ENCODE data around the gene FGF22.

Gene FGF22

DNA sequence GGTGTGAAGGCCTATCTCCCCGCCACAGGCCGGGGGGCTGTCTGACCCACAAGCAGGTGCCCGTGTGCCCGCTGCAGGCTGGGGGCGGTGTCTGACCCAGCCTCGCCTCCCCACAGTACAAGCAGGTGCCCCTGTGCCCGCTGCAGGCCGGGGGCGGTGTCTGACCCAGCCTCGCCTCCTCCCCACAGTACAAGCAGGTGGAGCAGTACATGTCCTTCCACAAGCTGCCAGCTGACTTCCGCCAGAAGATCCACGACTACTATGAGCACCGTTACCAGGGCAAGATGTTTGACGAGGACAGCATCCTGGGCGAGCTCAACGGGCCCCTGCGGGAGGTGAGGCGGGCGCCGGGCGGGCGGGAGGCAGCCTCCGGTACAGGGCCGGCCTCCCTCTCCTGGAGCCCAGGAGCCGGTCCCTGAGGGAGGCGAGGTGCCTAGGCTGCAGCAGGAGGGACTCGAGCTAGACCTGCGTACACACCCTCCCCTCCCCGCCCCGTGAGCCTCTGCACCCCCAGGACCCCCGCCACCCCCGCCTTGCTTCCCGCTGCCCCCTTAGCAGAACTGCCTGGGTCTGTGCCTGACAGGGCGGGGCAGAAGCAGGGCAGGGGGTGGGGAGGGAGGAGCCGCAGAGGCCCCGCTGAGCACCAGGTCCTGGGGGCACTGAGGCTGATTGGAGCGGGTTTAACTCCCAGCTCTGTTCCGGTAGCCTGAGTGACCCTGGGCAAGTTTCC is 29.4 kb upstream of the FGF22 start:
- no peak overlapping the region for H3K27ac ChIP-seq
- TF ChIP-seq CTCF (IDR thresholded peaks at IDR 0.05) (no peak), ZFX (IDR thresholded peaks at IDR 0.05; ENCODE audit: borderline replicate concordance) (no peak)

GRCh38 chr19:610801-611480 is 28.7 kb upstream of the FGF22 start:
- TF ChIP-seq ZFX (IDR thresholded peaks at IDR 0.05; ENCODE audit: borderline replicate concordance) (no peak), CTCF (IDR thresholded peaks at IDR 0.05) (no peak)

DNA sequence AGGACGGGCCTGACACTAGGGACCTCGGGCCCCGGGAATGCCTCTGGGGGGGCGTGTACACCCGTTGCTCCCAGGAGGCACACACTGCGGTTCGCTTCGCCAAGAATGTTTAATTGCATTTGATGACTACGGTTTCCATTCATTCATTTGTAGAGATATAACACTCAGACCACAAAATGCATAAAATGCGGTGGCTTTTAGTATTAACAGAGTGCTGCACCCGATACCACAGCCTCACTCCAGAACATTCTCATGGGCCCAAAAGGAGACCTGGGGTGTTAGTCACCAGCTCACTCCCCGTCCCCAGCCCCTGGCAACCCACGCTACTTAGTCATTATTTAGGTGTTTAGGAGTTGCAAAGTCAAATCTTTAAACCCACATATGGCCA is 28.2 kb upstream of the FGF22 start:
- H3K27ac ChIP-seq = no peak overlapping the region
- TF ChIP-seq CTCF (IDR thresholded peaks at IDR 0.05) (no peak), ZFX (IDR thresholded peaks at IDR 0.05; ENCODE audit: borderline replicate concordance) (no peak)

More at GRCh38 chr19:610801-611480, 28.7 kb upstream of the FGF22 start:
- no peak overlapping the region for H3K27ac ChIP-seq

GRCh38 chr19:612941-613340 is 26.7 kb upstream of the FGF22 start:
- TF ChIP-seq ZFX (IDR thresholded peaks at IDR 0.05; ENCODE audit: borderline replicate concordance) (no peak), CTCF (IDR thresholded peaks at IDR 0.05) (no peak)
- H3K27ac ChIP-seq = no peak overlapping the region

GRCh38 chr19:613732-614567 is 25.7 kb upstream of the FGF22 start:
- H3K27ac ChIP-seq = no peak overlapping the region
- no peak for TF ChIP-seq ZFX (IDR thresholded peaks at IDR 0.05; ENCODE audit: borderline replicate concordance)
- TF ChIP-seq CTCF (IDR thresholded peaks at IDR 0.05) = no peak

- no peak overlapping the region for H3K27ac ChIP-seq
- TF ChIP-seq ZFX (IDR thresholded peaks at IDR 0.05; ENCODE audit: borderline replicate concordance) (no peak), CTCF (IDR thresholded peaks at IDR 0.05) (no peak)
These were observed 24.1 kb upstream of the FGF22 start for GRCh38 chr19:615619-616018.
